Neural progenitor cell (in vitro differentiated cells): ENCODE measurements around the gene STARD10. TPM values are rescaled to one million over a fixed set of nuclear protein-coding genes. Genes with fewer than 3 reads are reported as not detected.

Experiments used
- DNase-seq: peaks from one replicate; pipeline ENCODE4 v3.0.0-alpha.2; 2016; ENCODE audit warnings: low spot score
- H2AFZ ChIP-seq: fragments of 200-600 bp; sonication (generic); replicated peaks from 2 replicates; pipeline ENCODE4 v1.6.1; 2016; ENCODE audit warnings: antibody characterized with exemption
- H3F3A ChIP-seq: fragments of 200-600 bp; sonication (generic); 2 replicates; pipeline ENCODE4 v1.6.1; 2016; ENCODE audit warnings: antibody characterized with exemption, low read depth
- H3K27ac ChIP-seq: fragments of 200-600 bp; sonication (generic); 2 replicates; pipeline ENCODE4 v1.5.1; 2016; ENCODE audit warnings: mild to moderate bottlenecking
- H3K27me3 ChIP-seq: fragments of 200-600 bp; sonication (generic); 2 replicates; pipeline ENCODE4 v1.6.1; 2016; ENCODE audit warnings: mild to moderate bottlenecking, moderate library complexity
- H3K36me3 ChIP-seq: fragments of 200-600 bp; sonication (generic); 2 replicates; pipeline ENCODE4 v1.5.1; 2016
- H3K4me1 ChIP-seq: fragments of 200-600 bp; sonication (generic); 2 replicates; pipeline ENCODE4 v1.6.1; 2016; ENCODE audit warnings: mixed run types
- H3K4me2 ChIP-seq: fragments of 200-600 bp; sonication (generic); 2 replicates; pipeline ENCODE4 v1.6.1; 2016
- H3K4me3 ChIP-seq: fragments of 200-600 bp; sonication (generic); 2 replicates; pipeline ENCODE4 v1.5.1; 2016
- H3K79me2 ChIP-seq: fragments of 200-600 bp; sonication (generic); 2 replicates; pipeline ENCODE4 v1.6.1; 2016; ENCODE audit warnings: low read depth
- H3K9ac ChIP-seq: fragments of 200-600 bp; sonication (generic); 2 replicates; pipeline ENCODE4 v1.6.1; 2016
- H3K9me3 ChIP-seq: fragments of 200-600 bp; sonication (generic); 2 replicates; pipeline ENCODE4 v1.5.1; 2016; ENCODE audit warnings: low read depth
- H4K20me1 ChIP-seq: fragments of 200-600 bp; sonication (generic); 2 replicates; pipeline ENCODE4 v1.6.1; 2016; ENCODE audit warnings: low read depth
- H3K27ac Mint-ChIP-seq: 3 replicates; pipeline ENCODE4 v1.8.0; 2021; ENCODE audit warnings: mixed read lengths
- H3K27me3 Mint-ChIP-seq: 2 replicates; pipeline ENCODE4 v1.8.0; 2022; ENCODE audit warnings: low read depth, mild to moderate bottlenecking, inconsistent platforms, moderate library complexity, mixed read lengths; ENCODE audit not compliant: insufficient read depth
- H3K36me3 Mint-ChIP-seq: 3 replicates; pipeline ENCODE4 v1.8.0; 2021; ENCODE audit warnings: mixed read lengths
- H3K4me1 Mint-ChIP-seq: 3 replicates; pipeline ENCODE4 v1.8.0; 2021; ENCODE audit warnings: mixed read lengths
- H3K4me3 Mint-ChIP-seq: 3 replicates; pipeline ENCODE4 v1.8.0; 2021; ENCODE audit warnings: mild to moderate bottlenecking, moderate library complexity, mixed read lengths
- H3K9me3 Mint-ChIP-seq: 3 replicates; pipeline ENCODE4 v1.8.0; 2020; ENCODE audit warnings: mixed read lengths
- CTCF ChIP-seq: fragments of 200-600 bp; sonication (generic); IDR thresholded peaks from 2 replicates; pipeline ENCODE4 v1.5.1; 2017; ENCODE audit warnings: antibody characterized with exemption, mild to moderate bottlenecking
- EZH2 ChIP-seq: fragments of 200-600 bp; sonication (generic); IDR thresholded peaks from 2 replicates; pipeline ENCODE4 v1.6.1; 2017; ENCODE audit warnings: antibody characterized with exemption, mild to moderate bottlenecking, moderate library complexity
- EZH2phosphoT487 ChIP-seq: fragments of 200-600 bp; sonication (generic); IDR thresholded peaks from 2 replicates; pipeline ENCODE4 v1.6.1; 2017; ENCODE audit warnings: antibody characterized with exemption
- total RNA-seq: library from RNA; depleted of rRNA; stranded (reverse); fragments of >200 nt; gene quantifications from 2 replicates; pipeline ENCODE4 v1.2.3, GENCODE V29; 2015; ENCODE audit warnings: low replicate concordance

The STARD10 gene
- total RNA-seq, 1 donor from 2014 or later, result 13.0 TPM

- Histone ChIP-seq H3K36me3 (no peaks in the 10 kb centered on the region), H3K9ac (no peak overlapping the region), H3K27me3 (no peaks in the 10 kb centered on the region), H3K27ac (no peak overlapping the region), H3K79me2 (no peaks in the 10 kb centered on the region), H3K9me3 (no peaks in the 10 kb centered on the region), H2AFZ (no peak overlapping the region), H4K20me1 (no peaks in the 10 kb centered on the region), H3F3A (no peaks in the 10 kb centered on the region), H3K4me3 (no peak overlapping the region), H3K4me1 (peaks cover 15% of the 10 kb centered on the region), H3K4me2 (no peak overlapping the region)
- peaks cover 18% of the 10 kb centered on the region for H3K4me1 Mint-ChIP-seq
- H3K36me3 Mint-ChIP-seq, result peaks cover 9% of the 10 kb centered on the region
- H3K27me3 Mint-ChIP-seq, result no peaks in the 10 kb centered on the region
- no peaks in the 10 kb centered on the region for H3K9me3 Mint-ChIP-seq
- DNase-seq, result no peak
- H3K4me3 Mint-ChIP-seq, result no peak overlapping the region
- no peak for TF ChIP-seq EZH2
- TF ChIP-seq CTCF, result no peak
- no peak for TF ChIP-seq EZH2phosphoT487
- peak overlapping the region; percentile 26 for H3K27ac Mint-ChIP-seq
Measured at GRCh38 chr11:72836111-72836510, 42.3 kb upstream of the STARD10 start.

- no peaks in the 10 kb centered on the region for H3K36me3 ChIP-seq
- H4K20me1 ChIP-seq, result no peaks in the 10 kb centered on the region
- H3K4me3 ChIP-seq, result no peak overlapping the region
- Mint-ChIP-seq H3K27ac (peak overlapping the region; percentile 27), H3K4me1 (peaks cover 18% of the 10 kb centered on the region), H3K27me3 (no peaks in the 10 kb centered on the region), H3K4me3 (no peak overlapping the region), H3K36me3 (peaks cover 5% of the 10 kb centered on the region), H3K9me3 (no peaks in the 10 kb centered on the region)
- no peaks in the 10 kb centered on the region for H3F3A ChIP-seq
- no peak for DNase-seq
- no peaks in the 10 kb centered on the region for H3K27me3 ChIP-seq
- H3K9me3 ChIP-seq, result no peaks in the 10 kb centered on the region
- H3K27ac ChIP-seq, result no peak overlapping the region
- peaks cover 15% of the 10 kb centered on the region for H3K4me1 ChIP-seq
- H3K79me2 ChIP-seq, result no peaks in the 10 kb centered on the region
- no peak overlapping the region for H3K4me2 ChIP-seq
- TF ChIP-seq CTCF, result no peak
- TF ChIP-seq EZH2phosphoT487, result no peak
- no peak for TF ChIP-seq EZH2
- no peak overlapping the region for H2AFZ ChIP-seq
- H3K9ac ChIP-seq, result no peak overlapping the region
Measured at GRCh38 chr11:72834905-72835304, 41.1 kb upstream of the STARD10 start.

- H3K27me3 Mint-ChIP-seq, result no peaks in the 10 kb centered on the region
- H3K9me3 Mint-ChIP-seq, result no peaks in the 10 kb centered on the region
- H3K4me1 Mint-ChIP-seq, result peaks cover 18% of the 10 kb centered on the region
- peak; percentile 53 for DNase-seq
- Histone ChIP-seq H2AFZ (no peak overlapping the region), H3K9me3 (no peaks in the 10 kb centered on the region), H3K4me1 (peaks cover 15% of the 10 kb centered on the region), H3K9ac (no peak overlapping the region), H3K27ac (peak overlapping the region; percentile 1), H3K4me3 (no peak overlapping the region), H4K20me1 (no peaks in the 10 kb centered on the region), H3K79me2 (no peaks in the 10 kb centered on the region), H3K27me3 (no peaks in the 10 kb centered on the region), H3K4me2 (no peak overlapping the region), H3F3A (no peaks in the 10 kb centered on the region), H3K36me3 (no peaks in the 10 kb centered on the region)
- no peak overlapping the region for H3K4me3 Mint-ChIP-seq
- peaks cover 4% of the 10 kb centered on the region for H3K36me3 Mint-ChIP-seq
- TF ChIP-seq EZH2phosphoT487 (no peak), EZH2 (no peak), CTCF (no peak)
- H3K27ac Mint-ChIP-seq, result no peak overlapping the region
Measured at GRCh38 chr11:72833811-72834493, 40.1 kb upstream of the STARD10 start.
